Midbrain (tissue), 1 donor: ENCODE results near the gene PRXL2B.
"Not testable (repeated sequence)": the region's sequence is repeated elsewhere in the genome, so short reads cannot be mapped to it uniquely, and the experiment has no call there.

ENCODE experiments used
- DNase-seq: peaks from one replicate; lab custom pipeline; 2025; lab: John Stamatoyannopoulos, UW

PRXL2B gene

GRCh38 chr1:2550309-2550861 lies 36.2 kb upstream of the PRXL2B start:
- DNase-seq = not testable (repeated sequence)

DNA sequence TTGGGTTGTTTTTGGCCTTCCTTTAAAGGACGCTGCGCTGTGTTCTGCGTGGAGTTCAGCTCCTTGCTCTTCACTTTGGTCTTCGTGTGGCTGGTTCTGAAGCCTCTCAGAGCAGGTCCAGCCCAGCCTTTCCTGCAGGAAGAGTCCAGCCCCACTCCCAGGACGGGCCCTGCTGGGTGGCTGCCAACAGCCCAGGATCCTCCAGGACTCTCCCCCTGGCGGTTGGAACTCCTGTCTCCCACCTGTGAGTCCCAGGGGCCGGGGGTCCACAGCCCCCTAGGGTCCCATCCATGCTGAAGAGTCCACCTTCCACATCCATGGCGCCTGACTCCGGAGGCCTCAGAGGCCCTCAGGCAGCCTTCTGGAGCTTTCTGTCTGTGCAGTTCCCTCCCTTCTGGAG lies 35.0 kb upstream of the PRXL2B start:
- DNase-seq = not testable (repeated sequence)

- no peak for DNase-seq
These were observed 34.4 kb upstream of the PRXL2B start for GRCh38 chr1:2552189-2552588.

DNA sequence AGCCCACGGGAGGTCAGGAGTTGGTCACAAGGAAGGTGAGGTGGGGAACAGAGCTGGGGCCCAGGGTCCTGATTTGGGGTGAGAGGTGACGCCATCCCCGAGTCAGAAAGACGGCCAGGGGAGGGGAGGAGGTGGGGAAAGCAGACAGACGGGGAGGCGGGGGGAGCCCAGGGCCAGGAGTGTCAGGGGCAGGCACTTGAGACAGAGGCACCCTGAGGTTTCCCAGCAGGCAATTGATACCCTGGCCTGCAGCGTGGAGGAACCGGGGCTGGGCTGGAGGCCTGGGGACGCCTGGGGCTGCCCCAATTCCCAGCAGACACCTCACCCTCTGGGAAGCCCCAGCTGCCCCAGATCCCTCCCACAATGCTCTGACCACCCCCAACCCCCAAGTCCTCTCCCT lies 33.5 kb upstream of the PRXL2B start:
- not testable (repeated sequence) for DNase-seq

GRCh38 chr1:2553871-2554620 lies 32.5 kb upstream of the PRXL2B start:
- DNase-seq = no peak

DNA sequence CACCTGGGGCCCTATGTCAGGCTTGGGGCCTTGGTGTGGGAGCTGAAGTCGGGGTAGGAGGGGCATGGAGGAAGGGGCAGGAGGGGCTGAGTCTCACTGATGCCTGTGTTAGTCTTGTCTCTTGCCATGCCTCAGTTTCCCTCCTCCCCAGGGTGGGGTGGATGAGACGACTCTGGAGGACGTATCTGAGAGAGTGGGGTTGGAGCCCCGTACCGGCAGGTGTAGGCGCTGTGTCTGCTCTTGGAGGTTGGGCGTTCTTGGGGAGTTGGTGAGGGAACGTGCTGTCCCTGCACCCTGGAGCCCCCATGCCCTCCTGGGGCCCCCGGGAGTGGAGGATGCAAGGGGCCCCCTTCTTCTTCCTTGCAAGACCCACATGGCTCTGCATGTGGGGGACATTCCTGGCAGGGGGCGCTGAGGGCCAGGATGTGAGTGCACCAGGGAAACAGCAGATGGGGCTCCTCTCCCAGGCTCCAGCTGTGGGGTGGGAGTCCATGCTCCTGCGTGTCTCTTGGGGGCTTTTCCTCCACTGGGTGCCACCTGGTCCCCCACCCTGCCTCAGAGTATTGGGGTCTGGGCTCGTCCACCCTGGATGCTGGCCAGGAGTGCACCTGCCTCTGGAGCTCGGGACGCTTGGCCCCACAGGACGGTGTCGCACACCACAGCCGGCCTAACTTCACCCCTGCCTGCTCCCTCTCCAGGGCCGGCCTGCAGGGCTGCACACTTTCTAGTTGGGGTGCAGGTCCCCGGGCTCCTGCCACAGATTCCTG lies 31.8 kb upstream of the PRXL2B start:
- DNase-seq = no peak

GRCh38 chr1:2555634-2556276 lies 30.8 kb upstream of the PRXL2B start:
- peak; percentile 28 for DNase-seq

GRCh38 chr1:2556277-2556677 lies 30.3 kb upstream of the PRXL2B start, which contains the start of gene TNFRSF14:
TNFRSF14 (plus strand) TSS chr1:2556371; CDS start chr1:2556665, 294 bp downstream.
- no peak for DNase-seq

GRCh38 chr1:2556678-2557481 lies 29.7 kb upstream of the PRXL2B start:
- no peak for DNase-seq

DNA sequence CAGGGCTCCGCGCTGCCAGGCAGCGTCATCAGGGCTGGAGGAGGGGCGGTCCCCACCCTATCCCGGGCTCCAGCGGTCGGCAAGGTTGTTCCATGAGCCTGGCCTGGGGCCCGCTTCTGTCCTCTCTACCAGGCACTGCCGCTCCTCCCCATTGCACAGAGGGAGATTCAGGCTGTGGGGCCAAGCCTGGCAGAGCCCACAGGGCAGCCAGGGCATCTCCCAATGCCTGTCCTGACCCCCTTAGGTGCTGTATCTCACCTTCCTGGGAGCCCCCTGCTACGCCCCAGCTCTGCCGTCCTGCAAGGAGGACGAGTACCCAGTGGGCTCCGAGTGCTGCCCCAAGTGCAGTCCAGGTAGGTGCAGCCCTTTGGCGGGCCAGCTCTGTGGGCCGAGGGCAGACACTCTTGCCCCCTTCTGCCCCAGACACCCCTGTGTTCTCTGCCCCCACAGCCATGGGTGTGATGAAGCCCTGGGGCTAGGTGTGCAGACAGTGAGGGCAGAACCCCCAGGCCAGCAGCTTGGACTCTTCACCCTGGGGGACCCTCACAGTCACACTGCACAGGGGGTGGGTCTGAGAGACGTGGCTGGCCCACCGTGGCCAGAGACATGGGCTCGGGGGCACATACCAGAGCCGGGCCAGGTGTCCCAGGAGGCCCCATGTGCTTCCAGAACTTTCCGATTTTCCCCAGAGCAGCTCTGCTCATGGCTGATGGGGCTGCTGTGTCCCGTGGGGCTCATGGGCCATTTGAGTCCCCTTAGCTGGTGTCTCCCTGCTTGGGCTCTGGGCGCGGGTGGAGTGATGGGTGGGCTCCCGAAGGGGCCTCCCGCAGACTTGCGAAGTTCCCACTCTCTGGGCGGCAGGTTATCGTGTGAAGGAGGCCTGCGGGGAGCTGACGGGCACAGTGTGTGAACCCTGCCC lies 28.8 kb upstream of the PRXL2B start:
- DNase-seq = no peak

DNA sequence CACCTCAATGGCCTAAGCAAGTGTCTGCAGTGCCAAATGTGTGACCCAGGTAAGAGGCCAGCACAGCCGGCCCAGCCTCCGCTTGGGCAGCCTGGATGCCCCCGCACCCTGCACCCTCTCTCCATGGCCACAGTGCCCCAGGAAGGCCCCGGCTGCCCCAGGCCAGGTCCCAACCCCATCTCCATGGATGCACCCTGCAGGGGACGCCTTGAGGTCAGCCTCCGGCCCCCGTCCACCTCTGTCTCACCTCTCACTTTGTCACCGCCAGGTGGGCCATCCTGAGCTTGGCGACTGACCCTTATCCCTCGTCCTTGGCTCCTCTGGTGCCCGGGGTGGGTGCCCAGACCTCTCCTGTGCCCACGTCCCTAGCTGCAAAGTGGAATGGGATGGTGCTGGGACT lies 28.2 kb upstream of the PRXL2B start:
- no peak for DNase-seq

DNA sequence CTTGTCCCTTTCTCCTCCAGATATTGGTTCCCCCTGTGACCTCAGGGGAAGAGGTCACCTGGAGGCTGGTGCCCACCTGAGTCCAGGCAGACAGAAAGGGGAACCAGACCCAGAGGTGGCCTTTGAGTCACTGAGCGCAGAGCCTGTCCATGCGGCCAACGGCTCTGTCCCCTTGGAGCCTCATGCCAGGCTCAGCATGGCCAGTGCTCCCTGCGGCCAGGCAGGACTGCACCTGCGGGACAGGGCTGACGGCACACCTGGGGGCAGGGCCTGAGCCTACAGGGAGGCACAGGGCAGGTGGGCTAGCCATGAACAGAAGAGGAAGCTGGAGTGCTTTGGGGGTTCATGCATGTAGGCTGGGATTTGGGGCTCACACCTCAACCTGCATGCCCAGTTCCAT lies 27.7 kb upstream of the PRXL2B start:
- DNase-seq = no peak

DNA sequence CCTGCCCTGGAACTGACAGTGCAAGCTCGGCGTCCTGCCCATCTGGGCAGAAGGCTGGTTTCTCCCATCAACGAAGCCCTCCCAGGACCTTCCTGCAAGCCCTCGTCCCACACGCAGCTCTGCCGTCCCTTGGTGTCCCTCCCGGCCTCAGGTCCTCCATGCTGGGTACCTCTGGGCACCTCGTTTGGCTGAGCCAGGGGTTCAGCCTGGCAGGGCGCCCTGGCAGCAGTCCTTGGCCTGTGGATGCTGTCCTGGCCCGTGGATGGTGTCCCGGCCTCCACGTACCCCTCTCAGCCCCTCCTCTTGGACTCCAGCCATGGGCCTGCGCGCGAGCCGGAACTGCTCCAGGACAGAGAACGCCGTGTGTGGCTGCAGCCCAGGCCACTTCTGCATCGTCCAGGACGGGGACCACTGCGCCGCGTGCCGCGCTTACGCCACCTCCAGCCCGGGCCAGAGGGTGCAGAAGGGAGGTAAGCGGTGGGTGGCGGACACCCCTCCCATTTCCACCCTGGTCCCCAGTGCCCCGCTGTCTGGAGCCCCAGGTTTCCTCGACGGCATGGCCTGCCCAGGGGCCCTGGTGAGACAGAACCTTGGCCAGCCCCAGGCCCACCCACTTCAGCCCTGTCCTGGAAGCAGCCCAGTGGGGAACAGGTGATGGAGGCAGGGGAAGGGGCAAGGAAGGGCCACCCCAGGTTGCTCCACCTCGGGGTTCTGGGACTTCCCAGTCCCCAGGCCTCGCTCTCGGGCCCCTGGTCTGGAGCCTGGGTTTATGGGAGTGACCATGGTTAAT lies 26.9 kb upstream of the PRXL2B start:
- no peak for DNase-seq

DNA sequence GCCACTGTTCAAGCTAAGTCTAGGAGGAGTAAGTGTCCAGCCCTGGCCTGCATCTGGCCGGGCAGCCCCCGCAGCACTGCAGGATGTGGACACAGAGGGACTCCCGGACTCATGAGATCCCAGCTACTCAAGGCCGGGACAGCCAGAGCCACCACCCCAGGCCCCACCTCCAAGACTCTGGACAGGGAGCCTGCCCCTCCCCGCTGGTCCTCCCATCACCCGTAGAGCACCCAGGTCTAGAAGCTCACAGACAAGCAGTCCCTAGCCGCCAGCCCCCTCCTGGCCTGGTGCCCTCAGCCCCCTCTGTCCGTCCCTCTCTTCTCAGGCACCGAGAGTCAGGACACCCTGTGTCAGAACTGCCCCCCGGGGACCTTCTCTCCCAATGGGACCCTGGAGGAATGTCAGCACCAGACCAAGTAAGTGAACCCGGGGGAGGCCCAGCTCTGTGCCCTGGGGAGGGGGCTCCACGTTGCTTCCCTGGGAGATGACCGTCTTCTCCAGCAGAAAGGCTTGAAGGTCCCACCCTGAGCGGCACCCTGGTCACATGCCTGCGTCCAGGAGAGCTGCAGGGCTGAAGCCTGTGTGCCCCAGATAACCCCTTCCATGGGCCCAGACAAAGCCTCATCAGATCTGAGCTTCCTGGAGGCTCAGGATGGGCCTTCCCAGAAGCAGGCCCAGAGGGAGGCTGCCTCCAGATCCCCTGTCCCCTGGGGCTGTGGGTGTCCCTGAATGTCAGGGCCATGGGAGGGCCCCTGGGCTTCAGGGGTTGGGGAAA lies 26.1 kb upstream of the PRXL2B start:
- DNase-seq = no peak

DNA sequence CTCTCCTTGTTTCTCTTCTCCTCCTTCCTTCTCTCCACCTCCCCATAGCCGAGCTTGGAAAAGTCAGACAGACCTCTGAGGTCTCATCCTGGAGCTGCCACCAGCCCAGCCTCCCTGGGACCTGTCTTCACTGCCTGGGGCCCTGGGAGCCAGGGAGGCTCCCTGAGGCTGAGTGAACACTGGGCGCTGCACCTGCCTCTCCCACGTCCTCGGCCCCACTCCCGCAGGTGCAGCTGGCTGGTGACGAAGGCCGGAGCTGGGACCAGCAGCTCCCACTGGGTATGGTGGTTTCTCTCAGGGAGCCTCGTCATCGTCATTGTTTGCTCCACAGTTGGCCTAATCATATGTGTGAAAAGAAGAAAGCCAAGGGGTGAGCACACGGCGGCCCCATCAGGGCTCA lies 25.1 kb upstream of the PRXL2B start:
- DNase-seq = no peak

- no peak for DNase-seq
These were observed 24.4 kb upstream of the PRXL2B start for GRCh38 chr1:2561898-2562895.

DNA sequence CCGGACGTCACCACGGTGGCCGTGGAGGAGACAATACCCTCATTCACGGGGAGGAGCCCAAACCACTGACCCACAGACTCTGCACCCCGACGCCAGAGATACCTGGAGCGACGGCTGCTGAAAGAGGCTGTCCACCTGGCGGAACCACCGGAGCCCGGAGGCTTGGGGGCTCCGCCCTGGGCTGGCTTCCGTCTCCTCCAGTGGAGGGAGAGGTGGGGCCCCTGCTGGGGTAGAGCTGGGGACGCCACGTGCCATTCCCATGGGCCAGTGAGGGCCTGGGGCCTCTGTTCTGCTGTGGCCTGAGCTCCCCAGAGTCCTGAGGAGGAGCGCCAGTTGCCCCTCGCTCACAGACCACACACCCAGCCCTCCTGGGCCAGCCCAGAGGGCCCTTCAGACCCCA lies 23.4 kb upstream of the PRXL2B start:
- DNase-seq = no peak
